ENCODE measurements around the gene ZMYND15.

- TF ChIP-seq CTCF (conservative IDR thresholded peaks at IDR 0.05; ENCODE audit: low read depth, low read length) (no peak), EZH2 (IDR thresholded peaks at IDR 0.05; ENCODE audit: borderline replicate concordance, low read depth, low read length, poor library complexity, severe bottlenecking) (no peak)
Measured at GRCh38 chr17:4759776-4760236, 20.2 kb downstream of the ZMYND15 start.

All from A673 (cell line).